Keratinocyte (primary cell): ENCODE measurements around the gene PGAP3.

Experiments
- EZH2 ChIP-seq: IDR thresholded peaks from one replicate; pipeline ENCODE4 v1.6.1; 2012; ENCODE audit warnings: inconsistent platforms, mild to moderate bottlenecking, low read length, moderate library complexity
- TF ChIP-seq, protein P1 (sequence below), 3 experiments: IDR thresholded peaks in 1 of 3; conservative IDR thresholded peaks in 1 of 3; optimal IDR thresholded peaks in 1 of 3; 2 replicates in 2 of 3; 3 replicates in 1 of 3; pipeline versions ENCODE3 to v1.5.1; 2011; ENCODE audit warnings: low read length in 3 of 3, mild to moderate bottlenecking in 3 of 3, moderate library complexity in 2 of 3, control low read depth in 1 of 3, inconsistent platforms in 1 of 3; ENCODE audit not compliant: insufficient read depth in 2 of 3; ENCODE audit errors: extremely low read depth in 1 of 3

DNA sequence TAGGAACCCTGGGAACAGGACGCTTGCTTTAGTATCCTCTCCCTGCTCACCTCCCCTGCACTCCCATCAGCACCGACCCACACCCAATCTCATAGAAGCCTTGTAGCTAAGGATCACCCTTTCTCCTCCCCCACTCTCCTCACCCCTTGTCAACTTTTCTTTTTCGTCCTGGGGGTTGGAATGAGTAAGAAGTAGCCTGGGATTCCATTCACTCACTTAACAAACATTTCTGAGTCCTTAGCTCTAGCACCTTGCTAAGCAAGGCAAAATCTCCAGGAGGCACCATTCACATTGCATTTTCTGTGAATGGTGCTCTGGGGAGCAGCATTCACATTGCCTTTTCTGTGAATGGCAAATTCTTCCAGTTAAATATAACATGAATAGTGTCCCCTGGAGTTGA is 1.1 kb upstream of the PGAP3 start:
- TF ChIP-seq, protein P1, sequence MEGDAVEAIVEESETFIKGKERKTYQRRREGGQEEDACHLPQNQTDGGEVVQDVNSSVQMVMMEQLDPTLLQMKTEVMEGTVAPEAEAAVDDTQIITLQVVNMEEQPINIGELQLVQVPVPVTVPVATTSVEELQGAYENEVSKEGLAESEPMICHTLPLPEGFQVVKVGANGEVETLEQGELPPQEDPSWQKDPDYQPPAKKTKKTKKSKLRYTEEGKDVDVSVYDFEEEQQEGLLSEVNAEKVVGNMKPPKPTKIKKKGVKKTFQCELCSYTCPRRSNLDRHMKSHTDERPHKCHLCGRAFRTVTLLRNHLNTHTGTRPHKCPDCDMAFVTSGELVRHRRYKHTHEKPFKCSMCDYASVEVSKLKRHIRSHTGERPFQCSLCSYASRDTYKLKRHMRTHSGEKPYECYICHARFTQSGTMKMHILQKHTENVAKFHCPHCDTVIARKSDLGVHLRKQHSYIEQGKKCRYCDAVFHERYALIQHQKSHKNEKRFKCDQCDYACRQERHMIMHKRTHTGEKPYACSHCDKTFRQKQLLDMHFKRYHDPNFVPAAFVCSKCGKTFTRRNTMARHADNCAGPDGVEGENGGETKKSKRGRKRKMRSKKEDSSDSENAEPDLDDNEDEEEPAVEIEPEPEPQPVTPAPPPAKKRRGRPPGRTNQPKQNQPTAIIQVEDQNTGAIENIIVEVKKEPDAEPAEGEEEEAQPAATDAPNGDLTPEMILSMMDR (optimal IDR thresholded peaks at IDR 0.05 in 1 of 3, IDR thresholded peaks at IDR 0.05 in 1 of 3, conservative IDR thresholded peaks at IDR 0.05 in 1 of 3; ENCODE audit: extremely low read depth in 1 of 3, insufficient read depth in 2 of 3, low read length in 3 of 3) = peak in 1 of 3 experiments; percentile 16
- TF ChIP-seq EZH2 = no peak
